Stimulated activated CD8-positive, alpha-beta memory T cell treated with anti-CD3 and anti-CD28 coated beads, Interleukin-15, amount 100 ng/mL, for 48 hours (primary cell): ENCODE data around the gene FGF6.
"Not testable (repeated sequence)": the region's sequence is repeated elsewhere in the genome, so short reads cannot be mapped to it uniquely, and the experiment has no call there.

Experiments used
- DNase-seq, 2 donors: peaks; one replicate each; pipeline ENCODE4 v3.0.0-alpha.2; 2020; ENCODE audit warnings: low read depth in 2 of 2

Gene FGF6, protein sequence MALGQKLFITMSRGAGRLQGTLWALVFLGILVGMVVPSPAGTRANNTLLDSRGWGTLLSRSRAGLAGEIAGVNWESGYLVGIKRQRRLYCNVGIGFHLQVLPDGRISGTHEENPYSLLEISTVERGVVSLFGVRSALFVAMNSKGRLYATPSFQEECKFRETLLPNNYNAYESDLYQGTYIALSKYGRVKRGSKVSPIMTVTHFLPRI

DNA sequence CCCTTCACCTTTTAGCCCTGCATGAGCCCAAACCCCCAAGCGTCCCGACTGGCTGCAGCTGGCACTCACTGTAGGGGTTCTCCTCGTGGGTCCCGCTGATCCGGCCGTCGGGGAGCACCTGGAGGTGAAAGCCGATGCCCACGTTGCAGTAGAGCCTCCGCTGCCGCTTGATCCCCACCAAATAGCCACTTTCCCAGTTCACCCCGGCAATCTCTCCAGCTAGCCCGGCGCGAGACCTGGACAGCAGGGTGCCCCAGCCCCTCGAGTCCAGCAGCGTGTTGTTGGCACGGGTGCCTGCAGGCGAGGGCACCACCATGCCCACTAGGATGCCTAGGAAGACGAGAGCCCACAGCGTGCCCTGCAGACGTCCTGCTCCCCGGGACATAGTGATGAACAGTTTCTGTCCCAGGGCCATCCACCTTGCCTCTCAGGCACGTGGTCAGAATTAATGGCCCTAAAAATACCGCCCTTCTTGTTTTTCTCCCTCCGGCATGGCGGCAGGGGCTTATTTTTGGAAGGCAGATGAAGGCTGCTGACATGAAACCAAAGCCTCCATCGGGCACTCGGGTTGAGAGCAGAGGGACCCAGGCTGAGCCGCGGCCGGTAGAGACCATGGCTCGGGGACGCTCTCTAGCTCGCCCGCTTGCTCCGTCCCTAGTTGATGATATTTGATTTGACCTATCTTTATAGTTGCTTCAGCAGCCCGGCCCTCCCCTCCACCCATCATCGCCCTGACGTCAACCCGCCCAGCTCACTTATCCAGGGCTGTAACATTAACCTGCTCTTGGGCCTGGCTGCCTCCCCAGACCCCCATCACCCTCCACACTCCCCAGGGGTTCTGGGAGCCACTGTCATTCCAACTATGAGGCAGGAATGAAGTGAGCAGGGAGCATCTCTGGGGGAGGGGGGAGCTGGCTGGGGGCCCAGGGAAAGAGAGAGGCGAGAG is at the start of gene FGF6:
FGF6 (minus strand) TSS at position 660 of the 946 bp plus-strand sequence; CDS start at position 415, 245 bp downstream.
- DNase-seq, result no peak

DNA sequence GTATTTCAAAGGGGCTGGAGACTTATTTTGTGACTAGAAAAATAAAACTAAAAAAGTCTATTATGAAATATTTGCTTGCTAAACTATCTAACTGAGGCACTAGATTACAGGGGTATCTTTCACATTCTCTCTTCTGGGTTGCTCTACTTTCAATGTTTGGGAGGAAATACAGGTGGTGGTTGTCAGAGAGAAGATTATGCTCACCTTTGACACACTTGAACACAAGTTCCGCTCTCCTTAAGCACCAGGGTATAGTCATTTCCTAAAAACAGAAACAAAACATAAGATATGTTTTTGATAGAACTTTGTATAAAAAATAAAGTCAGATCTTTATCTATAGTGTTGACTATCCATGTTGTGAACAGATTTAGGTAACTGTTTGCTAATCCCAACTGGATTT is 45.4 kb upstream of the FGF6 start:
- DNase-seq, result no peak

DNA sequence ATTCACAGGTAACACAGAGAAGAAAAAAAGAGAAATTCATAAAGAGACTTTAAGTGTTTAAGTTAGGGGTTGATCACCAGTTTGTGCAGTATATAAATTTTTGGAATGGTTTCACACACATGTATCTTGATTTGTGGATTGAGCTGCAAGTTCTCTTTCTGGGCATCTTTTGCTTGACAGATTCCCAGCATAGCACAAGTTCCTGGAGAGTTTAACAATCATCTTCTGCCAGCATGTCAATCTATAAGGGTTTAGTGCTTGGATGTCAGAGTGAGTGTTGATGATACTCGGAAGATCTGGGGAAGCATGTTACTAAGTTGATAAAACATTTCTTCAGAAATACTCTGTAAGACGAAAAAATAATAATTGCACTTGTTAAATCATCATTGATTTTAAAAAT is 43.9 kb upstream of the FGF6 start:
- DNase-seq, result no peak

DNA sequence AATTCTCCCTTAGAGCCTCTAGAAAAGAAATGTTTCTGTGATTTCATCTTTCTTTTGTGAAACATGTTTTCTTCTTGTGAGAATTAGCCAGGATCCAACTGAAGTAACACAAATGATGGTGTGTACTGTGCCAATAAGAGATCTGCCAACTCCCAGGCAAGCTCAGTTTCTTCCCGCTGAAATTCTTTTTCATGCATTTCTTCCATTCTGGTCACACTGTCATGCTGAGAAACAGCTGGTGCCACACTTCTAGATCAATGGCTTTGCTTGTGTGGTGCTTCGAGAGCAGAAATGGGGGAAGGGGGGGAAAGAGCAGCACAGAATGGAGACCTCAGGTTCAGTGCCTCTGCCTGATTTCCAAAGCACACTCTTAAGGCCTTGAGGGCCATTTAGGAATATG is 41.4 kb upstream of the FGF6 start:
- no peak for DNase-seq

DNA sequence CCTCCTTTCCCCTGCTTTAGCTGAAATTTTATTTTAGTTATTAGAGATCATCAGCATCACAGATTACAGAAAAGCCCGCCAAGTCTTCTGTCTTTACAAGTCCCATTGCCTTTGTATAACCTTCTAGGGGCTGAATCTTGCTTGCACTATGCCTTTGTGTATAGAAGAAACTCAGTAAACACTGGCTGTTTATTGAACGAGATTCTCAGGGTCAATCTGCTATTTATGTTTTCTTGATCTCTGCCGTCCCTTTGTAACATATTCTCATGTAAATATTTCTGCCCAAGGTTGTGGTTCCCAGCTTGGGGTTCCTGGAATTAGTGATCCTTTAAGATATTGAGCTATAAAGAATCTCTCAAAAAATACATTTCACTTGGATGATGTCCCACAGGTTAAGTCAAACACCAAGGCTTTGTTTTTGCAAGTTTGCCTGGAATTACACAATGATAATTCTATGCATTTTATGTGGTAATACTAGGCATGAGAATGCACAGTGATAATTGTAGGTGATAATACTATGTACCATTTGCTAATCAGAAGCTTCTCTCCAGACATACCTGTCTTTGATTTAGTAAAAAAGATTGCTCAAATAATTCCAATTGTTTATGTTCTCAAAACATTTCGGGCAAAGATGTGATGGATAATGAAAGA is 40.6 kb upstream of the FGF6 start:
- no peak for DNase-seq

DNA sequence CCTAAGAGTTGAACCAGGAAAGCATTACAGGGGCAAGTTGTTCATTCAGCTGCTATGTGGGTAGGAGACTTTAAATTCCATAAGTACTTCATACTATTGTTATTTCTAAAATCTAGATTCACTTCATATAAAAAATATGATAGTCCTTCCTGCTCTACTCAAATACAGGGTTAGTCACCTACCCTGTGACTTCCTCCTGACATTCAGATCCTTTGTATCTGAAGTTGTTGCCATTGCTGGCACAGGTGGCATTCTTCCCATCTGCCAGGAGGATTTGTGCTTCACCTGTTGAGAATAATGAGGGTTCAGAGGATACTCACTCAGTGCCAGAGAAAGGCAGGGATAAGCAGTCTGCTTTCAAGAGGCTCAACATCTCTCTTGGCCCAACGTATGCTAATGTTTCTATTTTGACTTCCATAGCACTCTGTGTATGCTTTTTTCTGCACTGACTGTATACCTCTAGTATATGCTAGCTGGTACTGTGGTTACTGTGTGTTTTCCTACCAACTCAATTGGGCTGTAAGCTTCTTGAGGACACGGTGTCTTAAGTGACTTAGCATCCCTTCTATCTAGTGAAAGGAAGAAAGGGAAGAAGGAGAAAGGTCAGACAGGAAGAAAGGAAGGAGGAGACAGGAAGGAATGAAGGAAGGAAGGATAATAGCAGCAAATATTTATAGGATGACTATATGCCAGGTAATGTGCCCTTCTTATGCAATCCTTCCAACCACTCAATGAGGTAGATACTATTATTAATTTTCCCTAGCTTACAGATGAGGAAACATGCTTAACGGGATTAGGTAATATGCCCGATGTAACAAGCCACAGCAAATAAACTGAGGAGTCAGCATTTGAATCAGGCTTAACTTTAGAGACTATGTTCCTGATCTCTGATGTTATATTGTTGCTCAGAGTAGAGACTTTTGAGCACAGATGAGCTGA is 38.5 kb upstream of the FGF6 start:
- DNase-seq, result no peak

DNA sequence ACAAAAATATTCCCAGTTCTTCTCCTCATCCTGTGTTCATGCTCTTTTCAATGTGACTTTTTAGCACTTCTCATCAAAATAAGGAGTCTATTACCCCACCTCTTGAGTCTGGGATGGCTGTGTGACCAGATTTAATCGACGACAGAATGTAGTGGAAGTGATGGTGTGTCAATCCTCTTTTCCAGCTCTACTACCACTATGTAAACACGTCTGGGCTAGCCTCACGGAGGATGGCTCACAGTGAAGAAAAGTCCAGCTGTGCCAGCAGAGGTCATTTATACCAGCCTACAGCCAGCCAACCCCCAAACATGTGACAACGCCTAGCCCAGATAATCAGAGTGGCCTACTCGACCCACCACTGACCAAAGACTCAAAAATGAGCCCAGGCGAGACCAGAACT is 37.3 kb upstream of the FGF6 start:
- DNase-seq, result no peak

DNA sequence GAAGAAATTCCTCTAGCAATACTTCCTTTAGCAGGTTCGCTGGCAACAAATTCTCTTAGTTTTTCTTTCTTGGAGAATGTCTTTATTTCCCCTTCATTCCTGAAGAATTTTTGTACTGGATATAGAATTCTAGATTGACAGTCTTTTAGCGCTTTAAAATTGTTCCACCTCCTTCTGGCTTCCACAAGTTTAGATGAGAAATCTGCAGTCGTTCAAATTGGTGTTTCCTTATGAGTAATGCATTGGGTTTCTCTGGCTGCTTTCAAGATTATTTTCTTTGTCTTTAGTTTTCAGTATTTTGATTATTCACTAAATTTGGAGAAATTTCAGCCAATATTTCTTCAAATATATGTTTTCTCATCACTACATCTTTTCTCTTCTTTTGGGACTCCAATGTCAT is 33.3 kb upstream of the FGF6 start:
- no peak for DNase-seq

DNA sequence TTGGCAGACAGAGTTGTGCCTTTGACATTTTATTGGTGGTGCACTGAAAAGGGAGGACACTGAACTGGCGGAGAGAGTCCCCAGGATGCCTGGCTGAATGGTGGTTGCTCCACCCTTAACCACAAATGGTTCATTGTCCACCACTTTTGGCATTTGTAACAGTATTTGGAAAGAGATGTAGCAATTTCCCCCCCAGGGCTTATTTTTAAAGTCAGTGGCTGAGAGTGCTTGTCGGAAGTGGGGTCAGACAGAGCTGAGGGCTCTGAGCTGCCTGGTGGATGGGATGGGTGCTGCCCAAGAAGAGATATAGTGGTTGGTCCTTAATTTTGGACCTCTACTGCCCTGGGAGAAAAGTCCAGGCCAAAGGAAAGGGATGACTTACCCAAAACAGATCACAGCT is 31.5 kb upstream of the FGF6 start:
- no peak for DNase-seq

DNA sequence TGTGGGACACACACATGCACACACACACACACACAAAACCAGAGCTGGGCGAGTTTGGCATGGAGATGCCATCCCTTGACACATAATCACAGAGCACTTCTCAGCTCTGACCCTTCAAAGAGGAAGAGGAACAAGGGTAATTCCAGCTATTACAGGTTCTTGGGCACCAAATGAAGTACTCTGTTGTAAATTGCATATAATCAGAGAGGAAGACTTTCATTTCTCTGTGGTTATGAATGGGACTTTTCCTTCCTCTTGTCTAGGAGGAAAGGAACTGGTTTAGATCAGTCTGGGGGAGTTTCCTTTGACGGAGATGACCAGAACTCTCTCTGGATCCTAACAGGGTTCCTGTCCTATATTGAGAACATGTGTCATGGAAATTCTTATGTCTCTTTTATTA is 26.4 kb upstream of the FGF6 start:
- DNase-seq, result no peak

DNA sequence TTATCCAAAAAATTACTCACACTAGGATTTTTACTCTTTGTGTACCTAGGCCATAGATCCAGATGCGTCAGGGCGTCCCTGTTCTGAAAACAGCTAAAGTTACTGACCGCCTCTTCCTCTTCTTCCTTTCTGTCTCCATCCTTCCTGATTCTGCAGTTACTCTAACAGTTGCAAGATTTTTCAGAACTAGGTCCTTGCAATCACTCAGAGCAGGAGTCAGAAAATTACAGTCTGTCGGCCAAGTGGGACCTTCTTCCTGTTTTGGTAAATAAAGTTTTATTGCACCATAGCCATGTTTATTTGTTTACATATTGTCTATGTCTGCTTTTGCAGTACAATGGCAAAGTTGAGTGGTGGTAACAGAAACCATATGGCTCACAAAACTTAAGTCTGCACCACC is 25.6 kb upstream of the FGF6 start:
- DNase-seq, result no peak

DNA sequence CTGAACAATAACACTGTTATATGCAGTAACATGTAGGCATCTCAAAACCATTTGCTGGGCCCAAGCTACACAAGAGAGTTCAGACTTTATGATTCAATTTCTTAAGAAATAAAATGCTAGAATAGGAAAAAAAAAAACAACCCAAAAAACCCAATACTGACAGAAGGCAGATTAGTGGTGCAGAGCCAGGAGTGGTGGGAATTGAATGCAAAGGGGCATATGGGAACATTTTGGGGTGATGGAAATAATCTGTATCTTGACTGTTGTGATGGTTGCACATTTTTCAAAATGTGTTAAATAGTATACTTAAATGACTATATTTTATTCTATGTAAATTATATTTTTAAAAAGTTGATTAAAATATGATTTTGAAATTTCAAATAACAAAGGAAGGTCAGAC is 23.4 kb upstream of the FGF6 start:
- no peak for DNase-seq

DNA sequence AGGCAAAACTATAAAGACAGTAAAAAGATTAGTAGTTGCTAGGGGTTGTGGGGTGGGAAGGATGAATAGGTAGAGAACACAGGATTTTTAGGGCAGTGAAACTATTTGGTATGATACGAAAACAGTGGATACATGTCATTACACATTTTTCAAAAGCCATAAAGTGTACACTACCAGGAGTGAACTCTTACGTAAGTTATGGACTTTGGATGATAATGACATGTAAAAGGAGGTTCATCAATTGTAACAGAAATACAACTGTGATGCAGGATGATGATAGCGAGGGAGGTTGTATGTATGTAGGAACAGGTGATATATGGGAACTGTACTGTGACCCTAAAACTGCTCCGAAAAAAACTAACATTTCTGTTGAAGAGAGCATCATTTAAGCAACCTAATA is 15.1 kb upstream of the FGF6 start:
- no peak for DNase-seq

DNA sequence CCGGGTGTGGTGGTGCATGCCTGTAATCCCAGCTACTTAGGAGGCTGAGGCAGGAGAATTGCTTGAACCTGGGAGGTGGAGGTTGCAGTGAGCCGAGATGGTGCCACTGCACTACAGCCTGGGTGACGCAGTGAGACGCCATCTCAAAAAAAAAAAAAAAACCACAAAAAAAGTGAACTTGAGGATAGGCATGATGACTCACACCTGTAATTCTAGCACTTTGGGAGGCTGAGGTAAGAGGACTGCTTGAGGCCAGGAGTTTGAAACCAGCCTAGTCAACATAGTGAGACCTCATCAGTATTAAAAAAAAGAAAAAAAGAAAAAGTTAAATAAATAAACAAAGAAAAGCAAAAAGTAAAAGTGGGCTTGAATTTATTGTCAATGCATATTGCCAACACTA is 10.2 kb upstream of the FGF6 start:
- not testable (repeated sequence) for DNase-seq

DNA sequence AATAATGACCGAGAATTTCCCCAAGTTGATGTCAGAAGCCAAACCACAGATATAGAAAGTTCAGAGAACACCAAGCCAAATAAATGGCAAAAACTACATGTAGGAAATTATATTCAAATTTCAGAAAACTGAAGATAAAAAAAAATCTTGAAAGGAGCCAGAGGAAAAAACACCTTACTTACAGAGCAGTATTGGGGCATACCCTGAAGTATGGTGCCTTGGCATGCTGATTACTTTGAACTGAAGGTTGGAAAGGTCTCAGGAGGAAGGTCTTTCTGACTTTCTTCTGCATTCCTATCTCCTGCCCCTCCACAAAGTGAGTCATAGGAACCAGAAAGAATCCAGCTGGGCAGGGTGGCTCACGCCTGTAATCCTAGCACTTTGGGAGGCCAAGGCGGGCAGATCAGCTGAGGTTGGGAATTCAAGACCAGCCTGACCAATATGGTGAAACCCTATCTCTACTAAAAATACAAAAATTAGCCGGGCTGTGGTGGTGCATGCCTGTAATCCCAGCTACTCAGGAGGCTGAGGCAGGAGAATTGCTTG is 8.8 kb upstream of the FGF6 start:
- DNase-seq, result no peak

DNA sequence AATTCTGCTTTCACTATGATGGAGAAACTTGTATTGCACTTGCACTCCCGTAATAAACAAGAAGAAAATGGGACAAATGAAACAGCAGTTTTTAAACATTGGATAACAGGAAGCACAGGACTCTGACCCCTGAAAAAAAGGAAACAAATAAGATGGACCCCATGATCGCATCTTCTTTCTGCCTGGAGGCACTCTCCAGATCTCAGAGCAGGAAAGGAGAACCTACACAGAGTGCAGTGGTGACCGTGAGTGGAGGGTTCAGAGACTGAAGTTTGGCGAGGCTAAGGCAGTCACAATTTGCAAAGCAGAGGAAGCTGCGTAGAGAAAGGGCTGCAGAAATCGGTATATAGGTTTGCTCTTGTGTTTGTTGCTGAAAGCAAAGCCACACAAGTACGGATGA is 6.1 kb upstream of the FGF6 start:
- DNase-seq, result no peak

DNA sequence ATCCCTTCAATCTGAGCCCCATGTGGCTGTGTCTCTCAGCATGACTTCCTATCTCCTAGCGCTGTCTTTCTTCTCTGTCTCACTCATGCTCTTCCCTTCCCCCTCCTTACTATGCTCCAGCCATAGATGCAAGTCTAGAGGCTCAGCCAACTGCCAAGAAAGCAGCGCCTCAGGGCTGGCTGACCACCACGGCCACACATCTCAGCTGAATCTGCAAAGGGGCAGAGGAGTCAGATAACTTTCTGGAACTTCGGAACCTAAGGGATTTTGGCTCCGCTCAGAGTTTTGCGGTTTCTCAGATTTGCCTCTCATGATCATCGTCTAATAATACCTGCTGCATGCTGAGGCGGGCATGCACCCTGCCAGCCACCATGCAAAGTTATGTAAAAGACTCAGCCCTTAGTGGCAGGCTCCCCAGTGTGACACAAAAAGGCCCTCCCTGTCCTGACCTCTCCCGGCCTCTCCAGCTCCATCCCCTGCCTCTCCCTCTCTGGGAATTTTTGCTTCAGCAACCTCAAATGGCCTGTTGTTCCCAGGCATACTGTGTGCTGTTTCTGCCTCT is 5.0 kb upstream of the FGF6 start:
- no peak for DNase-seq

DNA sequence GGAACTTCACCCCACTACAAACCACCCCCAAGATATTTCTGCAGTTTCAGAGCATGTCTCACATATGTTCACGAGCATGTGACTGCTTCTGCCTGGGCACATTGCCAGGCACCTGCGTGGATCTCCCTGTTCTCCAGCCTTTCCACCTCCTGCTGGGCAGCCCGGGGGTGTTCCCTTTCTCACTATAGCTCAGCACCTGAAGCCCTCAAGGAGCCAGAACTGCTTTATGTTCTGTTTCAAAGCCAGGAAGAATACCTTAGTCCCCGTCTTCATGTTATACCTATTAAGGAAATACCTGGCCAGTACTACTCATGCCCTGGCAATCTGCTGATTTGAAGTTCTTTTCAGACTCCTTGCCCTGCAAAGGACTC is 4.2 kb upstream of the FGF6 start:
- DNase-seq, result no peak

DNA sequence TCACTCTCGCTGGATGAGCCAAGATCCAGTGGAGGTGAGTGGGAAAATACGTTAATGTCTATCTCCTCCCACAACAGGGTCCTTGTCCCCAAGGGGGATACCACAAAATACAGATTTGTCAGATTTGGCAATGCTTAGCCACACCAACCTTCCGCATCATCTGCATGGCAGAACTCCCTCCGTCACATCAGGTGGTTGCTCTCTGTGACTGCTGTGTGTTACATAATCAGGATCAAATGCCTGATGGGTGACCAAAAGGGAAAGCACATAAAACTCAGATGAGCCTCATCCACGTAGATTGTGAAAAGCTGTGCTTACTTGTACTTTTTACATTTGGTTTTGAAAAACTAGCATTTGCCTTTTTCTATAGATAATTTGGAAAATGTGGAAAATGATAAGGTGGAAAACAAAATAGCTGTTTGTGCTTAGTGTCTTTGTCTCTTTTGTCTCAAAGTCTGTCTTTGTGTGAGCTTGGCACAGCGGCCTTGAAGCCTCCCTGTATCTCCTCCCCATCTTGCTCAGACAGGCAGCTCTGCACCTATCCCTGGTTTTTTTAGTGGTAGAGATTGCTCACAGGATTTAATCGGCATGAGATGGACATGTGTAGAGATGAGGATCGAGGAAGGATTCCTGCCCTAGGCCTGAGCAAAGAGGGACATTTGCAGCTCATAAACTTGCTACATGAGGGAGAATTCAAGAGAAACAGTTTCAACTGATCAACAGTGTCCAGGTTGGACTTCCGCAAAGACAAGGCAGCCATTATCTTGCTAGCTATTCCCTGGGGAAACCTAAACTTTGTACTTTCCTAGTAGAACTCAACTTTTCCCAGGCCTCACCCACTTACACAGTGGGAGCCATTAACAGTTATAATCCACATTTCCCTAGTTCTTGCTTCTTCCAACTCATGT is 3.6 kb upstream of the FGF6 start:
- no peak for DNase-seq

DNA sequence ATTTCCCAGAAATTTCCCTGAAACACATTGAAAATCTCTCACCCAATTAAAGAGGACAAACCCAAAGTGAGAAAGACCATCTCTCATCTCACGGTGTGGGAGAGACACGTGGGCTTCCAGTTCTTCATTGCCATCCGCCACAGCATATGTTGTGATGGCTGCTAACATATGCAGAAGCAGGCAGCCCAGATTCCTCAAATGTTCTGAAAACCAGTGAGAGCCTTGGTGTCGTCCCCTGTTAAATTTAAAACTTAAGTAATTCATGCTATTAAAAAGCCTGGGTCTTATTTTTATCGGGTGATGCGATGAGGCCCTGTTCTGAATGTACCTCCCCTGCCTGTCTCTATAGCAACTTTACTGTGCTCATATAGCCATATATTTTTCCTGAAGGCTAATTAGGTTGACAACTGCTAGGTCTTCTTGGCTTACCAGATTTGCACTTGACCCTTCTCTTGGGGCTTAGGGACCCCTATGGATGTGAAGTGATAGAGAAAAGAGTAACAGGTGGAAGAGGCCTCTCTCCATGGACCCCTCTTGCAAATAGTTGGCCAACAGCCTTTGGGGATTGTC is 2.8 kb upstream of the FGF6 start:
- DNase-seq, result no peak
